HG03571 (cell line): ENCODE measurements around the gene HSPD1.
"Not testable (repeated sequence)": the region's sequence is repeated elsewhere in the genome, so short reads cannot be mapped to it uniquely, and the experiment has no call there.

Experiments used
- ATAC-seq: cut with Tn5 transposase; IDR thresholded peaks from one replicate; pipeline ENCODE4 v1.9.1; 2021; ENCODE audit not compliant: unreplicated experiment

HSPD1 gene

GRCh38 chr2:197497326-197497725 is 2.3 kb downstream of the HSPD1 start:
- no peak for ATAC-seq

- no peak for ATAC-seq
Measured at GRCh38 chr2:197496695-197497094, 2.9 kb downstream of the HSPD1 start.

- ATAC-seq: no peak
Measured at GRCh38 chr2:197495433-197496134, 4.1 kb downstream of the HSPD1 start.

- ATAC-seq: no peak
Measured at GRCh38 chr2:197487385-197487784, 12.3 kb downstream of the HSPD1 start.

- ATAC-seq: no peak
Measured at GRCh38 chr2:197486175-197486574, 13.5 kb downstream of the HSPD1 start.

GRCh38 chr2:197484248-197484647 is 15.4 kb downstream of the HSPD1 start:
- not testable (repeated sequence) for ATAC-seq

GRCh38 chr2:197480165-197481036 is 19.2 kb downstream of the HSPD1 start:
- ATAC-seq: no peak

- ATAC-seq: no peak
Measured at GRCh38 chr2:197477797-197478196, 21.8 kb downstream of the HSPD1 start.

GRCh38 chr2:197472166-197472565 is 27.5 kb downstream of the HSPD1 start:
- ATAC-seq: no peak

- no peak for ATAC-seq
Measured at GRCh38 chr2:197464175-197464574, 35.5 kb downstream of the HSPD1 start.

GRCh38 chr2:197461057-197461456 is 38.6 kb downstream of the HSPD1 start:
- no peak for ATAC-seq

- no peak for ATAC-seq
Measured at GRCh38 chr2:197460649-197461048, 39.0 kb downstream of the HSPD1 start.

- no peak for ATAC-seq
Measured at GRCh38 chr2:197455428-197455827, 44.2 kb downstream of the HSPD1 start.

GRCh38 chr2:197454923-197455322 is 44.7 kb downstream of the HSPD1 start:
- no peak for ATAC-seq

GRCh38 chr2:197453914-197454398 is 45.7 kb downstream of the HSPD1 start:
- ATAC-seq: peak; percentile 20

- peak; percentile 92 for ATAC-seq
Measured at GRCh38 chr2:197453123-197453913, 46.3 kb downstream of the HSPD1 start, which contains the start of gene COQ10B. COQ10B (plus strand) TSS chr2:197453552; CDS start chr2:197453561, 9 bp downstream.

GRCh38 chr2:197452754-197453122 is 46.9 kb downstream of the HSPD1 start:
- no peak for ATAC-seq

- ATAC-seq: not testable (repeated sequence)
Measured at GRCh38 chr2:197450935-197451358, 48.7 kb downstream of the HSPD1 start.

- no peak for ATAC-seq
Measured at GRCh38 chr2:197450465-197450864, 49.2 kb downstream of the HSPD1 start.

GRCh38 chr2:197446844-197447243 is 52.8 kb downstream of the HSPD1 start:
- no peak for ATAC-seq

GRCh38 chr2:197445746-197446145 is 53.9 kb downstream of the HSPD1 start:
- ATAC-seq: no peak
